HG02798 (cell line): ENCODE measurements around the gene C20orf144.
A peak's percentile ranks its signal among the peaks of the same experiment; 100 is the strongest.

Experiments
- ATAC-seq: cut with Tn5 transposase; IDR thresholded peaks from one replicate; pipeline ENCODE4 v1.9.1; 2021; ENCODE audit warnings: mild to moderate bottlenecking; ENCODE audit not compliant: unreplicated experiment, poor library complexity

The C20orf144 gene

DNA sequence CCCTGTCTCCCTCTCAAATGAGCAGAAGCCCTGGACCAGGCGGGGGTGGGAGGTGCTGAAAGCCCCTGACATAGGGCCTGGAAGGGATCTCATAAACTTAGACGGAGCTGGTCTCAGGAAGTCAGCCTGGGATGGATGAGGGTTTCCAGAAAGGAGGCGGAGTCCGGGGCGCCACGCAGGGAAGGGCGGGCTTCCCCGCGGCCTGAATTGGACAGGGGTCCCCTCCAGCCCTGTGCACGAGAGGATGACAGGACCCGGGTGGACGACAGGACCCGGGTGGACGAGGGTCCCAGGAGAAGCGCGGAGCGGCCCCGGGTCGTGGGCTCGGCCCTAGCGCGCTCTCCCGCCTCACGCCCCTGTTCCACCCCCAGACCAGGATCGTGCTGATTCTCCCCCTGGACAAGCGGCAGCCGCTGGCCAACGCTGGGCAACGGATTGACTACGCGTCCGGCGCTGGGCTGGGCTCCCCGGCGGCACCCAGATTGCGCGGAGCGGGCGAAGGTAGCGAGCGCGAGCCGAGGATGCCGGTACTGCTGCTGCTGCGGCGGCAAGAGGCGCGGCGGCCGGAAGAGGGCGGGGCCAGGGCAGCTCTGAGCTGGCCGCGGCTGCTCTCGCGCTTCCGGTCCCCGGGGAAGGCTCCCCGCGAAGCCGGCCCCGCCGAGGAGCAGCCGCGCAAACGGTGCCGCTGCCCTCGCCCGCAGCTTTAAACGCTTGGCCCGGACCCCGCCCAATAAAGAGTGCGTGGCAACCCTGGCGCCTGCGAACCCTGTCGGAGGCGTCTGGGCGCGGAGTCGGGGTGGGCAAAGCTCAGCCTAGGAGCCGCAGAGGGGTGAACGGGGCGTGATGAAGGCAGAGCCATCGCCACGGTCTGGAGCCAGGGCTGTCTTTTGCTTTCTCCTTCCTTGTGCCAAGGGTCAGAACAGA lies 1.3 kb downstream of the C20orf144 start:
- ATAC-seq = peak; percentile 53

- no peak for ATAC-seq
Observed at GRCh38 chr20:33664085-33664761, 2.1 kb downstream of the C20orf144 start.

DNA sequence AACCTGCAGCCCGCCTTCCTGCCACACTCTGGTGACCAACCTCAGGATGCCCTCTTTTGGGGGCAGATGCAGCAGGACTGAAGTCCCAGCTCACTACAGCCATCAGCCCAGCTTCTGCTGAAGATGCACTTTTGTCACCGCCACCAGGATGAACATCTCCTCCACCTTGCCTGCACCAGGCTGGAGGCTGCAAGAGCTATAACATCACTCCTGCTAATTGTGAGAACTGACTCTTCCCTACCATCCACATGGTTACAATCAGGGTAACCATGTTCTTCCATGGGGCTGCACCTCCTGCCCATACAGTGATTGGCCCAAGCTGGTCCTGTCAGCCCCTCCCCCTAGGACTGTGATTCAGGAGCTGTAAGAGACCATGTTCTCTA lies 2.6 kb downstream of the C20orf144 start:
- no peak for ATAC-seq

- ATAC-seq = peak; percentile 72
Observed at GRCh38 chr20:33666293-33667244, 4.4 kb downstream of the C20orf144 start, which contains the start of gene ACTL10. Gene ACTL10 (plus strand): TSS chr20:33666943. CDS start chr20:33667498, 555 bp downstream.

- peak; percentile 13 for ATAC-seq
Observed at GRCh38 chr20:33667245-33667675, 5.1 kb downstream of the C20orf144 start.

DNA sequence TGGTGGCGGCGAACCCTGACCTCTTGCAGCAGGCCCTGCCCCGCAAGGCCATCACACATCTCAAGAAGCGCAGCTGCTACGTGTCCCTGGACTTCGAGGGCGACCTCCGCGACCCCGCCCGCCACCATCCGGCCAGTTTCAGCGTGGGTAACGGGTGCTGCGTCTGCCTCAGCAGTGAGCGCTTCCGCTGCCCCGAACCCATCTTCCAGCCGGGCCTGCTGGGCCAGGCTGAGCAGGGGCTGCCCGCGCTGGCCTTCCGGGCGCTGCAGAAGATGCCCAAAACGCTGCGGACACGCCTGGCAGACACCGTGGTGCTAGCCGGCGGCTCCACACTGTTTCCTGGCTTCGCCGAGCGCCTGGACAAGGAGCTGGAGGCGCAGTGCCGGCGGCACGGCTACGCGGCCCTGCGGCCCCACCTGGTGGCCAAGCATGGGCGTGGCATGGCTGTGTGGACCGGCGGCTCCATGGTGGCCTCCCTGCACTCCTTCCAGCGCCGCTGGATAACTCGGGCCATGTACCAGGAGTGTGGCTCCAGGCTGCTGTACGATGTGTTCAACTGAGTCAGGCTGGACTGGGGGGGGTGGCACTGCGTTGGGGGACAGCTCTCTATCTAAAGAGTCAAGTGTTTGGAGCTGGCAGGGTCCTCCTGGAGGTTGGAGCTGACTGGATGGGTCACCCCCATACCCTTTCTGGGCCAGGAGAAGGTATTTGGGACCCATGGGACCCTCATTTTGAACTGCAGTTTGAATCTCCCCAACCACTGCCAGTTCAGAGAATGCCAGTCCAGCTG lies 5.7 kb downstream of the C20orf144 start:
- peak; percentile 38 for ATAC-seq

- ATAC-seq = no peak
Observed at GRCh38 chr20:33668466-33669155, 6.5 kb downstream of the C20orf144 start.

GRCh38 chr20:33669224-33669623 lies 7.1 kb downstream of the C20orf144 start:
- no peak for ATAC-seq

DNA sequence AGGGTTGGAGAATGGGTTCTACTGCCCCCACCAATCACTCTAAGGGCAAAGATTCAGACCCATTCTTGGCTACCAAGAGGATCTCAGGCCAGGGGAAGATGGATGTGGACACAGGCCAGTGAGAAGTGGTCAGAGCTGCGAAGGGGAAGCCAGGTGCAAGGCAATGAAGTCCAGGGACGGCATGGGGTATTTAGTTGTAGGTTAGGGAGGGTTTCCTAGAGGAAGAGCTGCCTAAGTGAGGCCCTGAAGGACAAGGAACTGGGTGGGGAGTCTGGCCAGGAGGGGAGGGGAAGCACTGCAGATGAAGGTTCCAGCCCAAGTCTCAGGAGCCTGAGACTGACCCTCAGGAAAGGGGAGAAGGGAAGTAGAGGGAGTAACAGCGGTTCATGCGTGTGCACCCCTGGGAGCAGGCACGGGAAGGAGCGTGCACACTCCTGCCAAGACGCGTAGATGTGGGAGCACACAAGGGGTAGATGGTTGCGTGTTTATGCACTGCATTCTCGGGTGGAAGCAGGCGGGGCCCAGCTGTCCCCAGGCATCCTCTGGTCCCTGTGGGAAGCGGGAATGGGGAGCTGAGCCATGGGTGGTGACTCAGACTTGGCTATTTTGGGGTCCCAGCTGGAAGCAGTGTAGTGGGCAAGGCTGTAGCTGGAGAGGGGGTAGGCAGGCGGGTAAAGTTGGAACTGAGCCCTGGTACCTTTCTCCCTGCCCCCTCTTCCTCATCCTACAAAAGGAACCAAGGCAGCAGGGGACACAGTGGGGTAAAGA lies 7.9 kb downstream of the C20orf144 start:
- no peak for ATAC-seq

DNA sequence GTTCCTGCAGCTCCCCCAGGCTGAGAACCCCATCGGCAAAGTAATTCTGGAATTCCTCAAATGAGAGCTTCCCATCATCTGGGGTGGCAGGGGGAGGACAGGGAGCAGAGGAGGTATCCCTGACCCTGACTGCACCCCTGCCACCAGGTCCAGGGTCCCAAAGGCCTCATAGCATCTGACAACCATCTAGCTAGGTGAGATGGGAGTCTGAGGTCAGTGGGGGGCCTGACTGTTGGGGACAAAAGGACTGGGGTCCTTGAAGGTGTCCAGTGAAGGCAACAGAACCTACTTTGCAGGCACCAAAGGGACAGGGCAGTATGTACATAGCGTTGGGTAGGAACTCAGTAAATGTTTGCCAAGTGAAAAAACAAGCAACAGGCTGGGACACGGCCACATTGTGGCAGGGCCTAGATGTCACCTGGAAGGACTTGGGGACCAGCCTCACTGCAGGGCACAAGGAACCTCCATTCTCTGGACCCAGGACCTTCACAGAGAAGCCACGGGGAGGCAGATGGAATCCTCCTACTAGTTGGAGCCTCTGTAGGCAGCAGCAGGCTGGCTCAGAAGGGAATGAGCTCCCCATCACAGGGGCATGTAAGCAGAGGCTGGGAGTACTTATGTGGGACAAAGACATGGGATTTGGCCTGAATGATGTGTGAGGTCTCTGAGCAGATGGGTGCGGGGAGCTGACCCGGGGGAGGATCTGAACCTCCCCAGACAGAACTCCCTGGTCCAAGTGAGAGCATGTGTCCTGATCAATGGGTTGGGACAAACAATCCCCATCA lies 8.8 kb downstream of the C20orf144 start:
- no peak for ATAC-seq

GRCh38 chr20:33671573-33672288 lies 9.6 kb downstream of the C20orf144 start:
- no peak for ATAC-seq

GRCh38 chr20:33672426-33673113 lies 10.4 kb downstream of the C20orf144 start:
- ATAC-seq = no peak

GRCh38 chr20:33673114-33673409 lies 10.9 kb downstream of the C20orf144 start:
- no peak for ATAC-seq

DNA sequence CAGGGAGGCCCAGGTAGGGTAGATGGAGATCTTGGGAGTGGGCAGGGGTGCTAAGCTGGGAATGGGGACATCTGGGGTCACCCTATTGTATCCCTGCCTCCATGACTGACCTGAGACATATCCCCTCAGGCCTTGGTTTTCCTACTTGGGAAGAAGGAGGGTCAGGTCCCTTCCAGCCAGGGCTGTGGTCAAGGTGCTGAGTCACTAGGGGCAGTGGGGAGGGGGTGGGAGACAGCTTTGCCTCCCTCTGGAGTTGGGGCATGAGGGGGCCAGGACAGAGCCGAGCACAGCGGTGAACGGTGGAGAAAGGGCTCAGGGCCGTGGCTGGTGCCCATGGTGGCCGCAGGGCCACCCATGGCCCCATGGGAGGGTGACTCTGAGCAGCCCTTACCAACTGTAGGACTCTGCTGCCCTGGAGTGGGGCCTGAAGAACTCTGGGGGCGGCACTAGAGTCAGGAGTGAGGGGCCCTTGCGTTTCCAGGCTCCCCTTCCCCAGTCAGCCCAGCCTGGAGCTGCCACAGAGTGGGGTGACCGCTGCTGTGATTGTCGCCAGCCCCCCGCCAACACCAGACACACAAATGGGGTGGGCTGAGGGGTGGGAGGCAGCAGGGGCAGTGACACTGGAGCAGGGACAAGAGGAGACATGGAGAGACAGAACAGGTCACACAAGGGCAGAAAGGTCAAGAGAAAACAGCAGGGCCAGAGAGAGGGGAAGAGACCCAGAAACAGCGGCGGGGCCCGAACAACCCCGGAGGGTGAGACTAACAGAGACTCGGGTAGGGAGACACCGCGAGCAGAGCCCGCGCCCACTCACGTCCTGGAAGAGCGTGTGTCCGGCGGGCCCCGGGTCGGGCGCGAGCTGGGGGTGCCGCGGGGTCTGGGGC lies 11.5 kb downstream of the C20orf144 start:
- no peak for ATAC-seq

- ATAC-seq = peak; percentile 82
Observed at GRCh38 chr20:33674294-33675135, 12.4 kb downstream of the C20orf144 start, which contains the start of gene NECAB3. Gene NECAB3 (minus strand): TSS chr20:33674428. CDS start chr20:33674352, 76 bp downstream.
